Measurements from ENCODE around the gene ALK. TPM values are rescaled to one million over a fixed set of nuclear protein-coding genes. Genes with fewer than 3 reads are reported as not detected.

ALK gene
- total and polyA plus RNA-seq, 10 of the 15 experiments (the other 5 are each of a cell fraction or from before 2014, with no cell fraction given): 0.11 TPM; not detected in 9

DNA sequence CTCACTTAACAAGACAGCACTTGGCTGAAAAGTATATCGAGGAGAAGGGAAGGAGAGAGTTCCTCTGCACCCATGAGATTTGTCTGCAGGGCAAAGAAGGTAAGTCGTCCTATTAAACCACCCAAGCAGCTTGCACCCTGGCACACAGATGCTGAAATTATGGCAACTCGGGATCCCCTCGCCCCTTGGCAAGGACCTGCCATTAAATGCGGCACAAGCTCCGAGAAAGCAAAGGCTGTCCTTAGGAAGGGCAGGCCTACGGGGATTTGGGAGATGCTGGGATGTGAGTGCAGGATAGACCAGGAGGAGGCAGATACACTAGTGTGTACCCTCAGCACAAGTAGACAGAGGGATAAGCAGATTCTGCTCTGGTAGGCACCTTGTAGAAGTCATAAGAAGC, 191.5 kb downstream of the ALK start:
- ATAC-seq (no peak), FAIRE-seq (no peak), DNase-seq (ENCODE audit: low read depth, low spot score) (no peak)
- TF ChIP-seq POU2F2 (IDR thresholded peaks at IDR 0.05; ENCODE audit: borderline replicate concordance, low read depth, low read length): no peak
- TF ChIP-seq NR2C1 (IDR thresholded peaks at IDR 0.05): no peak
- CTCF ChIA-PET: no interaction called here
- no peaks in the 10 kb centered on the region for H3K27me3 ChIP-seq (replicated peaks in 1 of 2; ENCODE audit: control insufficient read depth in 2 of 2, insufficient read depth in 2 of 2, low read length in 1 of 2)
- H2AFZ ChIP-seq (ENCODE audit: control insufficient read depth, low read depth, low read length): no peak overlapping the region
- no peaks in the 10 kb centered on the region for H4K20me1 ChIP-seq (ENCODE audit: control insufficient read depth, insufficient read depth)
- WGBS (ENCODE audit: insufficient coverage, insufficient replicate concordance, low lambda C conversion rate, missing lambda C conversion rate): 47% methylated on average over 7 of the region's 7 CpGs
- in situ Hi-C loops (cut with MboI) (no loop called here), intact Hi-C loops (cut with micrococcal nuclease; ENCODE audit: unreplicated experiment) (loop anchor here (10.0 kb wide), 1 partner anchor 415 kb away; no protein-coding TSS in a partner anchor)
- SMC1A ChIA-PET (ENCODE audit: uncharacterized antibody, unreplicated experiment): no interaction called here
- H3K27ac ChIP-seq (ENCODE audit: control insufficient read depth, insufficient read depth): no peak overlapping the region
- no TSS peak for BruUV-seq (replicated peaks)
- no peaks in the 10 kb centered on the region for H3K4me1 ChIP-seq (ENCODE audit: control insufficient read depth, insufficient read depth, low read length)
- POLR2A ChIA-PET: no interaction called here
- H3K79me2 ChIP-seq (ENCODE audit: control insufficient read depth, insufficient read depth, low read length): no peaks in the 10 kb centered on the region
- no peaks in the 10 kb centered on the region for H3K9me3 ChIP-seq (replicated peaks; ENCODE audit: control insufficient read depth, insufficient read depth, low read length)
- no peak overlapping the region for H3K4me2 ChIP-seq (ENCODE audit: control insufficient read depth, insufficient read depth)
- RAD21 ChIA-PET (ENCODE audit: unreplicated experiment): no interaction called here
- no peaks in the 10 kb centered on the region for H3K36me3 ChIP-seq (ENCODE audit: control insufficient read depth in 2 of 2, insufficient read depth in 2 of 2, low read length in 1 of 2)
- H3K4me3 ChIP-seq: no peak overlapping the region
- H3K9ac ChIP-seq (ENCODE audit: control insufficient read depth, insufficient read depth, low read length): no peak overlapping the region

DNA sequence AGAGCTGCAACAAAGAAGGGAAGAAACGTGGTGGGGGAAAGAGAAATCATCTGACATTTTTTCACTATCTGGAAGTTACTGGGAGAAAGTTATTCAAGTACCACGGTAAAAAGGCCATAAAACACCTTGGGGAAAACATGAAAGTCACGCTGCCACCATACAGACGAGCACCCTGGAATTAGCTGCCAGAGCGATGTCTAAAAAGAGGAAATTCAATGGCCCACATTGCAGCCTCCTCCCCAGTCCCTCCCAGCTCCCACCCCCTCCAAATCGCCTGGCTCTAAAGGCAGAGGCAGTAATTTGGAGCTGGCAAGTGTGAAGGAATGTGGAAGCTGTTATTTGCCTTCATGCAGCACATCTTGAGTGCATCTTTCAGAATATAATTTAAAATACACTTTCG, 192.0 kb downstream of the ALK start:
- CTCF ChIA-PET: no interaction called here

More for the DNA sequence above, 192.0 kb downstream of the ALK start:
- ChIA-PET SMC1A (ENCODE audit: uncharacterized antibody, unreplicated experiment) (no interaction called here), POLR2A (interaction anchor here (0.6 kb wide), 1 partner anchor 12 kb away, joined by 3 read pairs; no protein-coding TSS in a partner anchor), RAD21 (ENCODE audit: unreplicated experiment) (no interaction called here)
- DNase-seq (ENCODE audit: low read depth, low spot score) (no peak), ATAC-seq (no peak), FAIRE-seq (no peak)
- no peak overlapping the region for H2AFZ ChIP-seq (ENCODE audit: control insufficient read depth, low read depth, low read length)
- no peaks in the 10 kb centered on the region for H4K20me1 ChIP-seq (ENCODE audit: control insufficient read depth, insufficient read depth)
- H3K79me2 ChIP-seq (ENCODE audit: control insufficient read depth, insufficient read depth, low read length): no peaks in the 10 kb centered on the region
- TF ChIP-seq HDAC6 (IDR thresholded peaks at IDR 0.05; ENCODE audit: unreplicated experiment) (no peak), ESRRA (IDR thresholded peaks at IDR 0.05; ENCODE audit: low read length) (no peak)
- no peaks in the 10 kb centered on the region for H3K27me3 ChIP-seq (replicated peaks in 1 of 2; ENCODE audit: control insufficient read depth in 2 of 2, insufficient read depth in 2 of 2, low read length in 1 of 2)
- 16% methylated on average over 7 of the region's 7 CpGs for WGBS (ENCODE audit: insufficient coverage, insufficient replicate concordance, low lambda C conversion rate, missing lambda C conversion rate)
- no peaks in the 10 kb centered on the region for H3K9me3 ChIP-seq (replicated peaks; ENCODE audit: control insufficient read depth, insufficient read depth, low read length)
- no peaks in the 10 kb centered on the region for H3K4me1 ChIP-seq (ENCODE audit: control insufficient read depth, insufficient read depth, low read length)
- no peaks in the 10 kb centered on the region for H3K36me3 ChIP-seq (ENCODE audit: control insufficient read depth in 2 of 2, insufficient read depth in 2 of 2, low read length in 1 of 2)
- no peak overlapping the region for H3K4me3 ChIP-seq
- intact Hi-C loops (cut with micrococcal nuclease; ENCODE audit: unreplicated experiment) (loop anchor here (10.0 kb wide), 1 partner anchor 415 kb away; no protein-coding TSS in a partner anchor), in situ Hi-C loops (cut with MboI) (no loop called here)
- no peak overlapping the region for H3K27ac ChIP-seq (ENCODE audit: control insufficient read depth, insufficient read depth)
- BruUV-seq (replicated peaks): no TSS peak
- H3K4me2 ChIP-seq (ENCODE audit: control insufficient read depth, insufficient read depth): no peak overlapping the region
- H3K9ac ChIP-seq (ENCODE audit: control insufficient read depth, insufficient read depth, low read length): no peak overlapping the region

Data from GM12878 (cell line).